ENCODE results near the gene UGCG.
"Not testable (repeated sequence)": the region's sequence is repeated elsewhere in the genome, so short reads cannot be mapped to it uniquely, and the experiment has no call there.

Gene UGCG

GRCh38 chr9:111890867-111891266, 5.7 kb upstream of the UGCG start:
- DNase-seq (ENCODE audit: low read depth), result not testable (repeated sequence)

GRCh38 chr9:111891910-111892499, 4.6 kb upstream of the UGCG start:
- no peak for DNase-seq (ENCODE audit: low read depth)

GRCh38 chr9:111896942-111897600, 457 bp downstream of the UGCG start:
- DNase-seq (ENCODE audit: low read depth), result peak; percentile 5

- DNase-seq (ENCODE audit: low read depth), result no peak
Observed at GRCh38 chr9:111897601-111898137, 1.1 kb downstream of the UGCG start.

DNA sequence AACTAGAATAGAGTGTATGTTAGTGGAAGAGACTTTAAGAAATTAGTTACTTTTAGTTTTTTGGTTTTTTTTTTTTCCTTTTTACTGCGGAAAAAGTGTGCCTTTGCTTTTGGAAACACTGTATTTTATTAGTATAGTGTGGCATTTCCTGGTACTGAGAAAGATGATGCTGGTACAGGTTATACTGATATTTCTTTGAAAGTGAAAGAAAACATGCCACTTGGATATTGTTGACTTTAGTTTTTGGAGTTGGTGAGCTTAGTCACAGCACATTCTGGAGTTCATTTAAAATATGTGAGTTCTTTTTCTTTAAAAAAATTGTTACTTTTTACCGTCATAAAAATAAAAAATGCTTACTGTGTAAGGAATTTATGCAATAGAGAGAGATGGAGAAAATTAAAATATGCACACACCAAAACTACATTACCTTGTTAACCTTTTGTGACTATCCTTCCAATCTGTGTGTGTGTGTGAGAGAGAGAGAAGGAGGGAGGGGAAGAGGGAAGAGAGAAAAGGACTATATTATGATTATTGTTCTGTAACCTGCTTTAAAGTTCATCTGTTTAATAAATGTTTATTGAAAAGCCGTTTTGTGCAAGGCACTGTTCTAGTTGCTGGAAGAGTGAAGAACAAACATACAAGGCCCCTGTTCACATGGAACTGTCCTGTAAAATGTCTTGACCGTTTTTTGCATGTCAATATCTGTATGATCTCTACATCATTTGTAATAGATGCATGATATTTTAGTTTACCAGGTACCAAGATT, 1.9 kb downstream of the UGCG start:
- DNase-seq (ENCODE audit: low read depth), result no peak

DNA sequence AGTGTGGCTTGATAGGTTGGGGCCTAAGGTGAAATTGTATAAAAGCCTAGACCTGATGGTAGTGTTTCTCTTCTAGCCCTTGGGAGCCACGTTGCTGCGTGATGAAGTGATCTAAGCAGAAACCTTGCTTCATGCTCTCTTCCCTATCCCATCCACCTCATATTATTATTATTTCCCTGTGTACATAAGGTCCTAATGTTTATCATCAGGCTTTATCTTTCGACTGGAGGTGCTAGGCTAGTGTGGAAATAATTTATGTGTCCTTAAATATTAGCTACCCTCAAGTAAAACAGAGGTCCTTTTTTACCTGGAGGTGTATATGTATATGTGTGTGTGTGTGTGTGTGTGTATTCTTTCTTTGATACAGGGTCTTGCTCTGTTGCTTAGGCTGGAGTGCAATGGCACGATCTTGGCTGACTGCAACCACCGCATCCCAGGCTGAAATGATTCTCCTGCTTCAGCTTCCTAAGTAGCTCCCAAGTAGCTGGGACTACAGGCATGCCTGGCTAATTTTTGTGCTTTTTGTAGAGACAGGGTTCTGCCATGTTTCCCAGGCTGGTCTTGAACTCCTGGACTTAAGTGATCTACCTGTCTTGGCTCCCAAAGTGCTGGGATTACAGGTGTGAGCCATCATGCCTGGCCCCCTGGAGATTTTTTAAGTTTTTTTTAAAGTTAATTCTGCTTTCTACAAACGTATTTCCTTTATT, 3.7 kb downstream of the UGCG start:
- DNase-seq (ENCODE audit: low read depth), result no peak

GRCh38 chr9:111900858-111901612, 4.4 kb downstream of the UGCG start:
- no peak for DNase-seq (ENCODE audit: low read depth)

- DNase-seq (ENCODE audit: low read depth), result no peak
Observed at GRCh38 chr9:111902391-111903139, 6.0 kb downstream of the UGCG start.

GRCh38 chr9:111903535-111903934, 6.9 kb downstream of the UGCG start:
- DNase-seq (ENCODE audit: low read depth), result not testable (repeated sequence)

GRCh38 chr9:111904026-111904425, 7.4 kb downstream of the UGCG start:
- DNase-seq (ENCODE audit: low read depth), result no peak

- DNase-seq (ENCODE audit: low read depth), result no peak
Observed at GRCh38 chr9:111904891-111905291, 8.3 kb downstream of the UGCG start.

DNA sequence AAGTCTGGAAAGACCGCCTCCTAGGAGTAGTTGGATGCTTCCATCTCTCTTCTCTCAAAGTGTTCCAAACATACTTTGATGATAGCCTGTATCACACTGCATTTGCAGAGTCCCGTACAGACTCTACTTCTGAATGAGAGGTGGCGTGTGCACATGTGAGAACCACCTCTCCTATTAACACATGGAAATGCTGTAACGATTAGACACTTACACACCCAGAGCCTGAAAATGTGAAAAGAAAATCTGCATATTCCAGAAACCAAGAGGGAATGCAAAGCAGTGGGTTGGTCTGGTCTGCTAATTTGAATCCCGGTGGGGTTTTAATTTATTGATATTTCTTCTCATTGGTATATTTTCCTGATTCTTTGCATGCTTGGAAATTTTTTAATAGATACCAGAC, 10.5 kb downstream of the UGCG start:
- no peak for DNase-seq (ENCODE audit: low read depth)

DNA sequence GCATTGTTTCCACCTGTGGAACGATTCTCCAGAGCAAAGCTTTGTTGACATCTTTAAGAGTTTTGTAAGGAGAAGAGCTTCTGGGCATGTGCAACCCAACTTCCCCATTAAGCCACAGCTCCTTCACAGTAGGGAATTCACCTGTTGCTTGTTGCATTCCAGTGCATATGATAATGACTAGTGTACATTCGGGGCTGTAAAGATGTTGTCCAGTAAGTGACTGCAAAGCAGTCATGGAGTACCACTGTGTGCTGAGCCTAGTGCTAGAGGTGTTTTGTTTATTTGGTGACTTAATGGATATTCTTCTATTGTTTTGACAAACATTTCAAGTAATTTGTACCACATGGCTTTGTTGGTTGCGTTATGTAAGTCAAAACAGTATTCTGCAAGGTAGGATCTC, 12.8 kb downstream of the UGCG start:
- DNase-seq (ENCODE audit: low read depth), result no peak

- DNase-seq (ENCODE audit: low read depth), result no peak
Observed at GRCh38 chr9:111910428-111910827, 13.8 kb downstream of the UGCG start.

- no peak for DNase-seq (ENCODE audit: low read depth)
Observed at GRCh38 chr9:111913159-111913558, 16.5 kb downstream of the UGCG start.

DNA sequence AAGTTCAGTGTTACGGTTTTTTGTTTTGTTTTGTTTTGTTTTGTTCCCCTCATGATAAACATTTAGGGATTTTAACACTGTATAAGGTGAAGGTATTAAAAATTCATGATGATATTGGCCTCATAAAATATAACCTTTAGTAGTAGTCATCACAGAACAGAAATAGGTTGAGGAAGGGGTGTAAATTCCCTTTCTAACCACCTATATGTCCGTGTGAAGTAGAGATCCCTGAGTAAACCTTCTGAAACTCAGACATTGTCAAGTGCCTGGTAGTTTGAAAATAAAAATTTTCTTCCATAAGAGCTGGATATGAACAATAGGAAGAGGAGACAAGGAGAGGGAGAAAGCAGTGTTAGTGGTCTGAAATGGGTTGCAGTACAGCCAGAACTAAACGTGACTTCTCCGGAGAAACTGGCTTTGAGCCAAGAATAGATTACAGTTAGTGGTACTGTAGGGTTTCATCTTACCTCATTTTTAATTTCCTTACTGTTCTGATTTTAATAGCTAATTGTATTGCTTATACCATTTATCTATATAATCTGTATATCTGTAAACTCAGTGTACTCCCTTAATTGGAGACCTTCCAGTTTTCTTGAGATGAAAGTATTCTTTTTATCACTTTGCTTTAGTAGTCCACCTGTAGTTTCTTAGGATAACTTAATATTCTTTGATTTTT, 18.3 kb downstream of the UGCG start:
- no peak for DNase-seq (ENCODE audit: low read depth)

DNA sequence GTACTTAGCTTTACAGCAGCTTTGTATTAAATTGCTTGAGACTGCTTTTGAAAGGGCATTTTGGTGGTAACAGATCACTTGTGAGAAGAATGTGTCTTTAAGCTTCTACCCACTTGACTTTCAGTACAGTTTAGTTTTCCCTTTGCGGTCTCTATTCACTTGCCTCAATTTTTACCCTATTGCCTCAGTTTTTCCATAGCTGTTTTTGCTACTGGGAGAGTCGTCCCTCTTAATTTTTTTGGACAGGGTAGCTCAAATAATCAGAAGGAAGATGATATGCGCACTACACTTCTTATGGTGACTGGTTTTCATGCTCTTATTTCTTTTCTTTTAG, 18.8 kb downstream of the UGCG start:
- no peak for DNase-seq (ENCODE audit: low read depth)

GRCh38 chr9:111916234-111916645, 19.6 kb downstream of the UGCG start:
- DNase-seq (ENCODE audit: low read depth), result no peak

DNA sequence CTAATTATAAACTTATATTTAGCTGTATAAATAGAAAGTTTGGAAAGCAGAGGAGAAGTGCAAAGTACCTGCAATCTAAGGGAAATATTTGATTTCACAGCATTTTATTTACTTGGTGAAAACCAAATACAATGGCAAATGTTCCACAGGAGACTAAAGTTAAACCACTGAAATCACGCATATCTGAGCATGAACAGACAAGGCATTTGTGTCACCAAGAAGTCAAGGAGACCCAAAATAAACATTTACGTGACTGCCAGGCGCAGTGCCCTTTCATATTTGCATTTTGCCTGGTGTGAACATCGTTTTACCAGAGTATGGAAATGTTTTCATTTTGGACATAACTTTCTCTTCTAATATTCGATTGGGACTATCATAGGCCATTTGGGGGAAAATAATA, 20.6 kb downstream of the UGCG start:
- no peak for DNase-seq (ENCODE audit: low read depth)

GRCh38 chr9:111917980-111918379, 21.4 kb downstream of the UGCG start:
- DNase-seq (ENCODE audit: low read depth), result no peak
